Measurements from ENCODE around the gene P2RX5.
"Not testable (repeated sequence)": the region's sequence is repeated elsewhere in the genome, so short reads cannot be mapped to it uniquely, and the experiment has no call there.

The P2RX5 gene

DNA sequence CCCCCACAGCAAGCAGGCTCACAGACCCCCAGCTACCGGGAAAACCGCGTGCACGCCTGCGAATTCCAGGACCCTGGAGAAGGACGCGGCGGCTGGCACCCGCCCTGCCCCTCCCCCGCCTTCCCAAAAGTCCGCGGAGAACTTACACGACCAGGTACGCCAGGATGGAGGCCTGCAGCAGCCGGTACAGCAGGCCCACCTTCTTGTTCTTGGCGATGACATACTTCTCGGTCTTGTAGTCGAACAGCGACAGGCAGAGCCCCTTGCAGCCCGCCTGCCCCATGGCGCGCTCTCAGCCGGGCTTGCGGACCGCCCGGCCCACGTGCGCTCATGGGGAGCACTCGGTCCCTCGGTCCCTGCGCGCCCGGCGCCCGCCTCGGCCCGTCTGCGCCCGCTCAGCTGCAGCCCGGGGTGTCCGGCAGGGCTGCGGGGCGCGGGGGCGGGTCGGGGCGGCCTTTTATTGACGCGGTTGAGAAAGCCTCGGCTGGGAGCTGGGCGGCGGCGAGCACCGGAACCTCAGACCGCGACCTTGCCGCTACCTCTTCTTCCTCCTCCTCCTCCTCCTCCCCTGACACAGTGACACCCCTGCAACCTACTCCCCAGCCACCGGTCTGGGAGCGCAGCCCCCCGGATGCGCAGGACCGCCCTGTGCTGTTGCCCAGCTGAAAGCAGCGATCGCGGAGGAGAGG, at the start of gene P2RX5:
P2RX5 (minus strand) TSS at position 433 of the 689 bp plus-strand sequence; CDS start at position 283, 150 bp downstream.
- peak in 17 of 42 donors; percentile 14 to 50 (median 30) for DNase-seq
- intact Hi-C loops (cut with DNase I): no loop called here

DNA sequence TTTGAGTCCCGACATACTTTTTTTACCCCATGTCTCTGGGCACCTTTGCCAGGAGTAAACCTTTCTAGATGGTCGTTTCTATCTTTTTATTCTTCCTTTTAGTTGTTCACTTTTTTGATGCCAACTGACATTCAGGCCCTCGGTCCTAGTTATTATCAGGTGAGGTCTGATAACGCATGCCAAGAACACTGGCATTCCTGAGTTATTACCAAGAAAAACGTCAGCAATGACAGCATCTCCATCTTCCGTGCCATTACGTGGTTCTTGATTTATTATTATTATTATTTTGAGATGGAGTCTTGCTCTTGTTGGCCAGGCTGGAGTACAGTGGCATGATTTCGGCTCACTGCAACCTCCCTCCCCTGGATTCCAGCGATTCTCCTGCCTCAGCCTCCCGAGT, 49.1 kb upstream of the P2RX5 start:
- DNase-seq: no peak
- intact Hi-C loops (cut with DNase I): no loop called here

DNA sequence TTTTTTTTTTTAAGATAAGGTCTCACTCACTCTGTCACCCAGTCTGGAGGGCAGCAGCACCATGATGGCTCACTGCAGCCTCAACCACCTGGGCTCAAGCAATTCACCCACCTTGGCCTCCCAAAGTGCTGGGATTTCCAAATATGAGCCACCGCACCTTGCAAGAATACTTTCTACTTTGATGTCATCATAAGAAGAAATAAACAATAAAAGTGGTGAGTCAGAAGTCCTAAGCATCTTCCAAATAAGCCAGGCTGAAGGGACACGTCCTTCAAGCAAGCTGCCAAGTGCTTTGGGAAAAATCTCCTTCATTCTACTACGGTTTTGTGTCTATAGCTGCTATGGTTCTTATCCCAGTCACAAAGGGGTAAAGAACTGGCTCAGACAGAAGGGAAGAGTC, 48.1 kb upstream of the P2RX5 start:
- intact Hi-C loops (cut with DNase I): no loop called here
- DNase-seq: no peak

GRCh38 chr17:3740611-3741073, 44.7 kb upstream of the P2RX5 start:
- intact Hi-C loops (cut with DNase I): no loop called here
- DNase-seq: peak in 1 of 42 donors; percentile 51

- peak in 20 of 42 donors; percentile 20 to 67 (median 44) for DNase-seq
- intact Hi-C loops (cut with DNase I): loop anchor here (5.0 kb wide), 1 partner anchor 83 kb away; no protein-coding TSS in a partner anchor
Observed at GRCh38 chr17:3739422-3740124, 43.6 kb upstream of the P2RX5 start.

- intact Hi-C loops (cut with DNase I): loop anchor here (5.0 kb wide), 1 partner anchor 84 kb away; no protein-coding TSS in a partner anchor
- peak; percentile 52 to 95 (median 79) for DNase-seq
Observed at GRCh38 chr17:3738562-3739295, 42.8 kb upstream of the P2RX5 start.

GRCh38 chr17:3735515-3735914, 39.6 kb upstream of the P2RX5 start:
- no peak for DNase-seq
- intact Hi-C loops (cut with DNase I): loop anchor here (5.0 kb wide), 1 partner anchor 87 kb away; no protein-coding TSS in a partner anchor

GRCh38 chr17:3734911-3735276, 38.9 kb upstream of the P2RX5 start:
- not testable (repeated sequence) for DNase-seq
- intact Hi-C loops (cut with DNase I): loop anchor here (5.0 kb wide), 1 partner anchor 87 kb away; no protein-coding TSS in a partner anchor

DNA sequence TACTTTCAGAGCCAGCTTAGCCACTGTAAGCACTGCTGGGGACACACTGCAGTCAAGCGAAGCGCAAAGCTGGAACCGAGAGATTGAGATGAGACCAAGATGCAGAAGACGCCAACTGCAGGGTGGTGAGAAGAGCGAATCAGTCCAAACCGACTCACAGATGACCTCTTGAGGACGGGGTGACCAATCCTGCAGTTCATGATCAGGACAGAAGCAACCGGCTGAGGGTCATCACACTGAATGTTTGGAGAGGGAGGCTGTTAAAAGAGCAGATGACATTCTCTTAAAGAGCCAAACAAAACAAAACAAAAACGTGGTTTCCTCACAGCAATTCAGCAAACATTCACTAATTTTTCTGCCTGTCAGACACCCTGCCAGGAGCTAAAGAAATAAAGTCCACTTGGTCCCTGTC, 36.3 kb upstream of the P2RX5 start:
- intact Hi-C loops (cut with DNase I): no loop called here
- DNase-seq: peak in 1 of 42 donors; percentile 11

DNA sequence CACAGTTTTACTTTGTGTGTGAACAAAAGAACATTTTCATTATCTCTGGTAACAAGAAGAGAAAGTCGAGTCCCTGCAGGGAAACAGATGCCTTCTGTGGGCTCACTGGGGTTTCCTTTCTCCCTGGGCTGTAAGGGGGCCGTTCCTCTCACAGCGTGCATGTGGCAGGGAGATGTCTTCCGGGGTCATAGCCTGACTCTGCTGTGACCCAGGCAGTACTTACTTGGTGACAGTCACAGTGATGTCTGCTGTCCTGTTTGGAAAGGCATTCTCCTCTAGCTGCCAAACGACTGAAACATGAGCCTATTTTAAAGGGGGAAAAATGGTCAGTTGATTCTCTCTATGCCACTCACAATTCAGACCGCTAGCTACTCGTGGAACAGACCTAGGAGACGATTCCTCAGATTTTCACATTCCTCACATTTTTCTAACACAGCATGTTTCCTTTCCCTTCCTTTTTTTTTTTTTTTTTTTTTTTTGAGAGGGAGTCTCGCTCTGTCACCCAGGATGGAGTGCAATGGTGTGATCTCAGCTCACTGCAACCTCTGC, 35.0 kb upstream of the P2RX5 start:
- intact Hi-C loops (cut with DNase I): no loop called here
- no peak for DNase-seq

- no peak for DNase-seq
- intact Hi-C loops (cut with DNase I): no loop called here
Observed at GRCh38 chr17:3729881-3730280, 33.9 kb upstream of the P2RX5 start.

GRCh38 chr17:3728099-3728498, 32.1 kb upstream of the P2RX5 start:
- intact Hi-C loops (cut with DNase I): not testable (repeated sequence)

DNA sequence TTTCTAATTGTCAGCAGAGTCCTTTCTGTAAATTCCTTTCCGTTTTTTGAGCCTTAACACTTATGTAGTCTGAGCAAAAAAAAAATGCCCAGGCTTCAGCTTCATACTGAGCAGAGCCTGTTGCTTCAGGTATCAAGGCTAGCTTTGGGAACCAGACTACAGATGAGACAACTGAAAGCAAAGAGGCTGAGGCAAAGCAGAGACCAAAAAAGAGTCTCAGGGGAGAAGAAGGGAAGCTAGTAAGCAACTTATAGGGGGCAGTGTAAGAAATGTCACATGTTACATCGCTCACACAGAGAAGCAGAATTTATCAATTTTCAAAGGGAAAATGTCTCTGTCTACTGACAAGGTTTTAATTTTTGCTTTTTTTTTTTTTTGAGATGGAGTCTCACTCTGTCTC, 31.1 kb upstream of the P2RX5 start:
- intact Hi-C loops (cut with DNase I): no loop called here
- DNase-seq: no peak

More at GRCh38 chr17:3728099-3728498, 32.1 kb upstream of the P2RX5 start:
- DNase-seq: not testable (repeated sequence)

DNA sequence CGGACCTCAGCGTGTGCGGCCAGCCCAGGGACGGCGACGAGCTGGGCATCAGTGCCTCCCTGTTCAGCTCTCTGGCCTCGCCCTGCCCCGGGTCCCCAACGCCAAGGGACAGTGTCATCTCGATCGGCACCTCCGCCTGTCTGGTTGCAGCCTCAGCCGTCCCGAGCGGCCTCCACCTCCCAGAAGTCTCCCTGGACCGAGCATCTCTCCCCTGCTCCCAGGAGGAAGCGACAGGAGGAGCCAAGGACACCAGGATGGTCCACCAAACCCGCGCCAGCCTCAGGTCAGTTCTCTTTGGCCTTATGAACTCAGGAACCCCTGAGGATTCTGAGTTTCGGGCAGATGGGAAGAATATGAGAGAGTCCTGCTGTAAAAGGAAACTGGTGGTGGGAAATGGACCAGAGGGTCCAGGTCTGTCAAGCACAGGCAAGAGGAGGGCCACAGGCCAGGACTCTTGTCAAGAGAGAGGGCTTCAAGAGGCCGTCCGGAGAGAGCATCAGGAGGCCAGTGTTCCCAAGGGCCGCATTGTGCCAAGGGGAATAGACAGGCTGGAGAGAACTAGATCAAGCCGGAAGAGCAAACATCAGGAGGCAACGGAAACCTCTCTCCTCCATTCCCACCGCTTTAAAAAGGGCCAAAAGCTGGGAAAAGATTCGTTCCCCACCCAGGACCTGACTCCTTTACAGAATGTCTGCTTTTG, 28.6 kb upstream of the P2RX5 start:
- intact Hi-C loops (cut with DNase I): no loop called here
- DNase-seq: peak in 1 of 42 donors; percentile 7

- DNase-seq: peak; percentile 64 to 95 (median 89)
- intact Hi-C loops (cut with DNase I): no loop called here
Observed at GRCh38 chr17:3723556-3724377, 27.8 kb upstream of the P2RX5 start, which contains the start of gene HASPIN. Gene HASPIN (plus strand): TSS chr17:3723903. CDS start chr17:3723936, 33 bp downstream.

- intact Hi-C loops (cut with DNase I): no loop called here
- DNase-seq: peak in 5 of 42 donors; percentile 12 to 45 (median 22)
Observed at GRCh38 chr17:3723188-3723555, 27.2 kb upstream of the P2RX5 start.

DNA sequence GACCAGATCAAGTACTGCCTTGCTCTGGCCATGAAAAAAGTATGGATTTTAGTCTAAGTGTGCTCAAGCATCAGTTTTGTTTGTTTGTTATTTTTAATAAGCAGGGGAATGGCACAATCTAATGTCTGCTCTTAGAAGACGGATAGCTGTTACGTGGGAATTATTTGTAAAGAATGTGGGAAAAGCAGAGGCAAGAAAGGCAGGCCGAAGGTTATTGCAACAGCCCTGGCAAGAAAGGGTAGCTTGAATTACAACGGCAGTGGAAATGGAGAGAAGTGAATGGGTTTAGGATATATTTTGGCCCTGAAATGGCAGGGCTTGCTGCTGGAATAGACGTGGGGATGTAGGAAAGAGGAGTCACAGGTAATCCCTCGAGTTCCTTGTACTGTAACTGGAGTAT, 26.8 kb upstream of the P2RX5 start:
- intact Hi-C loops (cut with DNase I): no loop called here
- DNase-seq: no peak

DNA sequence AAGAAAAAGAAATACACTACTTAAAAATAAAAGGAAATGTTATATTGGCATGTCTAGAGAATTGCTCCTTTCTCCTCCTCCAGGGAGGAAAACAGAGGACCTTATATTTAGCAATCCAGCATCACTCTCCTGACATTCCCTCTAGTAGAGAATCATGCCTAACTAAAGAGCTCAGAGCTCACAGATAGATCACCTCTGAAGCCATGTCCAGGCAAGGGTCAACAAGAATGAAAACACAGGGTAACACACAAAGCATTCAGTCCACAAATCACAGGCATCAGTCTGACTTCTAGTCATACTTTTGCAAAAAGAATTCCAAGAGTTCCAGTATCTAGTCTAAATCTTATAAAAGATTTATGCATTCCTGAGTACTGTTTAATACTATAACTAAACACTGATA, 23.3 kb upstream of the P2RX5 start:
- no peak for DNase-seq
- intact Hi-C loops (cut with DNase I): no loop called here
